Cardiac muscle cell (in vitro differentiated cells and primary cell): Measurements from ENCODE around the gene UNC45A. TPM values are rescaled to one million over a fixed set of nuclear protein-coding genes. Genes with fewer than 3 reads are reported as not detected.
A peak's percentile ranks its signal among the peaks of the same experiment; 100 is the strongest.

Experiments
- DNase-seq, 2 donors: peaks; one replicate each; pipeline versions ENCODE4 v3.0.0 to v3.0.0-alpha.2; 2010 to 2017; ENCODE audit warnings: low read depth in 1 of 2, low spot score in 1 of 2
- H3K27ac ChIP-seq: fragments of 200-600 bp; sonication (generic); 2 replicates; pipeline ENCODE4 v1.5.1; 2016
- H3K27me3 ChIP-seq: fragments of 200-600 bp; sonication (generic); 2 replicates; pipeline ENCODE4 v1.6.0; 2016; ENCODE audit warnings: control low read depth
- H3K36me3 ChIP-seq: fragments of 200-600 bp; sonication (generic); 2 replicates; pipeline ENCODE4 v1.5.1; 2016; ENCODE audit warnings: control low read depth
- H3K4me1 ChIP-seq: fragments of 200-600 bp; sonication (generic); 2 replicates; pipeline ENCODE4 v1.8.1; 2017; ENCODE audit warnings: low read depth, mild to moderate bottlenecking, mixed run types
- H3K4me3 ChIP-seq: fragments of 200-600 bp; sonication (generic); 2 replicates; pipeline ENCODE4 v1.5.1; 2016; ENCODE audit warnings: mild to moderate bottlenecking
- H3K9me3 ChIP-seq: fragments of 200-600 bp; sonication (generic); 2 replicates; pipeline ENCODE4 v1.5.1; 2017; ENCODE audit warnings: low read depth, mild to moderate bottlenecking, control low read depth
- polyA plus RNA-seq: library from polyadenylated mRNA; unstranded; fragments of >200 nt; fragmentation: Nextera tagmentation; extraction: Ambion mirVana; gene quantifications from 2 replicates; pipeline ENCODE4 v1.2.1, GENCODE V29; 2016
- total RNA-seq: library from RNA; depleted of rRNA; stranded (reverse); fragments of >200 nt; gene quantifications from 2 replicates; pipeline ENCODE4 v1.2.3, GENCODE V29; 2016
- TF ChIP-seq, protein P1 (sequence below): IDR thresholded peaks from 2 replicates; pipeline ENCODE4 v1.5.1; 2012; ENCODE audit warnings: low read depth, mild to moderate bottlenecking, low read length

UNC45A gene
- total and polyA plus RNA-seq, 2 experiments from 2014 or later = 52.5 to 68.2 TPM

GRCh38 chr15:90914305-90915080, 20.6 kb upstream of the UNC45A start:
- peaks cover 5% of the 10 kb centered on the region for H3K4me1 ChIP-seq
- TF ChIP-seq, protein P1, sequence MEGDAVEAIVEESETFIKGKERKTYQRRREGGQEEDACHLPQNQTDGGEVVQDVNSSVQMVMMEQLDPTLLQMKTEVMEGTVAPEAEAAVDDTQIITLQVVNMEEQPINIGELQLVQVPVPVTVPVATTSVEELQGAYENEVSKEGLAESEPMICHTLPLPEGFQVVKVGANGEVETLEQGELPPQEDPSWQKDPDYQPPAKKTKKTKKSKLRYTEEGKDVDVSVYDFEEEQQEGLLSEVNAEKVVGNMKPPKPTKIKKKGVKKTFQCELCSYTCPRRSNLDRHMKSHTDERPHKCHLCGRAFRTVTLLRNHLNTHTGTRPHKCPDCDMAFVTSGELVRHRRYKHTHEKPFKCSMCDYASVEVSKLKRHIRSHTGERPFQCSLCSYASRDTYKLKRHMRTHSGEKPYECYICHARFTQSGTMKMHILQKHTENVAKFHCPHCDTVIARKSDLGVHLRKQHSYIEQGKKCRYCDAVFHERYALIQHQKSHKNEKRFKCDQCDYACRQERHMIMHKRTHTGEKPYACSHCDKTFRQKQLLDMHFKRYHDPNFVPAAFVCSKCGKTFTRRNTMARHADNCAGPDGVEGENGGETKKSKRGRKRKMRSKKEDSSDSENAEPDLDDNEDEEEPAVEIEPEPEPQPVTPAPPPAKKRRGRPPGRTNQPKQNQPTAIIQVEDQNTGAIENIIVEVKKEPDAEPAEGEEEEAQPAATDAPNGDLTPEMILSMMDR = no peak

DNA sequence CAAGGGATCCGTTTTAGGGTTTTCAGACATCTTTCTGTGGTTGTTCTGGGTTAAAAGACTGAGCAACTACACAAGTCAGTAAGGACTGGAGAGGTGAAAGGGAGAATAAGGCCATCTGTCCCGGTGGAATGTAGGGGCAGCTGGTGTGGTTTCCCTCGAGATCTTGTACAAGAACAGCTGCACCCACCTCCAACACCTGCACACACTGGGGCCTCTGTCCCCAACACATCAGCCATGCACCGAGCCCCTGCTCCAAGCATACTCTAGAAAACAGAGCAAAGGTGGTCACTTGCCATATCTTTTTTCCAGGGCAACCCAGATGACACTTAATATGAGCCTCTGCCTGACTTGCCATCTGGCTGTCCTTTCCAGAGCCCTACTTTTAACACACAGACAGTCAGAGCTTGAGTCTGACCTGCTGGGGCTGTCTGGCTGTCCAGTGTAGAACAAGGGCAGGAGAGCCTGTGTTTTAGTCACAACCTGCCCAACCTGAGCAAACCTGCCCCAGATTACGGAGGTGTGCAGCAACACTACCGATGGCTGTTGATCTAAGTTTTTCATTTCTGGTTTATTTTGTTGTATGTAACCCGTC, 19.8 kb upstream of the UNC45A start:
- no peaks in the 10 kb centered on the region for H3K27me3 ChIP-seq
- H3K4me3 ChIP-seq = no peak overlapping the region
- DNase-seq = no peak
- TF ChIP-seq, protein P1 = no peak
- H3K4me1 ChIP-seq = peaks cover 5% of the 10 kb centered on the region
- no peaks in the 10 kb centered on the region for H3K9me3 ChIP-seq
- peaks cover 22% of the 10 kb centered on the region for H3K36me3 ChIP-seq
- peak overlapping the region; percentile 1 for H3K27ac ChIP-seq

More at GRCh38 chr15:90914305-90915080, 20.6 kb upstream of the UNC45A start:
- DNase-seq = no peak
- Histone ChIP-seq H3K27me3 (no peaks in the 10 kb centered on the region), H3K4me3 (no peak overlapping the region), H3K9me3 (no peaks in the 10 kb centered on the region), H3K27ac (no peak overlapping the region), H3K36me3 (peaks cover 22% of the 10 kb centered on the region)

DNA sequence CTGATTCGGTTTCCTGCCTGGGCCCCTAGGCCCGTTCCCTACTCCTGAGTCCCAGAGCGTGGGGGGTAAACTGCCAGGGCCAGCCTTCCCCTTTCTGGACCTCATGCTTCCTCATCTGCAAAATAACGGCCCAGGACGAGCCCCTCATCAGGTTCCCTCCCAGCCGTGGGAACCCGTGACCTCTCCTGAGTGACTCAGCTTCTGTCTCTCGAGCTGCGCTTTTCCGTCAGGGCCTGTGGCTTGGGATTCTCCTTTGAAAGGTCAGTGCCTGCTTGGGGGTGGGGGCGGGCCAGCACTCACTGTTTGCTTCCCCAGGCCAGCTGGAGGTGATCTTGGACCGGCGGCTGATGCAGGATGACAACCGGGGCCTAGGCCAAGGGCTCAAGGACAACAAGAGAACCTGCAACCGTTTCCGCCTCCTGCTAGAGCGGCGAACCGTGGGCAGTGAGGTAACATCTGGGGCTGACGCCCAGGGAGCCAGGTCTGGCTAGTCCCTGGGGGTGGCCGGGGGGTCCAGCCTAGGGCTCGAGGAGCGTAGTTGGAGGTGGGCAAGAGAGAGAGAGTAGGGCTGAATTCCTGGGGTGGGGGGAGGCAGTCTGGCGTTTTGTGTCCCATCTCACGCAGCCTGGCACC, 19.2 kb upstream of the UNC45A start:
- TF ChIP-seq, protein P1 = no peak
- peaks cover 26% of the 10 kb centered on the region for H3K36me3 ChIP-seq
- no peaks in the 10 kb centered on the region for H3K27me3 ChIP-seq
- peak overlapping the region; percentile 39 for H3K27ac ChIP-seq
- H3K9me3 ChIP-seq = no peaks in the 10 kb centered on the region
- peaks cover 5% of the 10 kb centered on the region for H3K4me1 ChIP-seq
- H3K4me3 ChIP-seq = no peak overlapping the region
- DNase-seq = peak in 1 of 2 donors; percentile 18

GRCh38 chr15:90916461-90916860, 18.6 kb upstream of the UNC45A start:
- TF ChIP-seq, protein P1 = no peak
- peak overlapping the region; percentile 39 for H3K27ac ChIP-seq
- DNase-seq = no peak
- no peaks in the 10 kb centered on the region for H3K9me3 ChIP-seq
- H3K36me3 ChIP-seq = peaks cover 23% of the 10 kb centered on the region
- no peaks in the 10 kb centered on the region for H3K27me3 ChIP-seq
- H3K4me1 ChIP-seq = peaks cover 5% of the 10 kb centered on the region
- no peak overlapping the region for H3K4me3 ChIP-seq

DNA sequence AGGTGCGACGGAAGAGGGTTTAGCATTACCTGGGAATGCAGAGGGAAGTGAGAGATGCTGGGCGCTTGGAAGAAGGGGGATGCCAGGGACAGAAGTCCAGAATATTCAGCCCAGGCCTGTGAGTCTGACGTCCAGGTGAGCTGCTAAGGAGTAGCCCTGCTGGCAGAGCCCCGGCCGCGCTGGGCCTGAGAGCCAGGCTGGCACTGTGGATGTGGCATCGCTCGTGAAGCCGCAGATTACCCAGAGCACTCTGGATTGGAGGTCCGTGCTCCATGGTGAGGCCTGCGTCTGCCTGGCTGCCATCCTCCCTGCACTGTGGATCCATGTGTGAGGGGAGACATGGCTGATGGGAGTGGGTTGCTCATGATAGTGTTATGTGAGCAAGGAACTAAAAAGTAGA, 17.5 kb upstream of the UNC45A start:
- H3K4me3 ChIP-seq = no peak overlapping the region
- no peaks in the 10 kb centered on the region for H3K27me3 ChIP-seq

More for the DNA sequence above, 17.5 kb upstream of the UNC45A start:
- Histone ChIP-seq H3K9me3 (no peaks in the 10 kb centered on the region), H3K27ac (peak overlapping the region; percentile 51), H3K4me1 (peaks cover 5% of the 10 kb centered on the region), H3K36me3 (peaks cover 22% of the 10 kb centered on the region)
- TF ChIP-seq, protein P1 = no peak
- DNase-seq = no peak
